Renal cortical epithelial cell (primary cell): ENCODE results near the gene ATF6B. TPM values are rescaled to one million over a fixed set of nuclear protein-coding genes. Genes with fewer than 3 reads are reported as not detected.

Source experiments
- DNase-seq: peaks from one replicate; pipeline ENCODE4 v3.0.0-alpha.2; 2011; ENCODE audit warnings: low read depth
- total RNA-seq: library from RNA; depleted of rRNA; stranded (reverse); fragments of >200 nt; gene quantifications from 2 replicates; pipeline ENCODE4 v1.2.3, GENCODE V29; 2014

Gene ATF6B
- total RNA-seq, 1 donor from 2014 or later = 26.2 TPM

GRCh38 chr6:32131439-32131948 lies 3.4 kb upstream of the ATF6B start:
- no peak for DNase-seq

- DNase-seq = no peak
These were observed 1.4 kb upstream of the ATF6B start for GRCh38 chr6:32129297-32130088.

GRCh38 chr6:32128751-32129296 lies 778 bp upstream of the ATF6B start:
- no peak for DNase-seq

GRCh38 chr6:32127409-32127716 lies 683 bp downstream of the ATF6B start:
- DNase-seq = no peak

- DNase-seq = no peak
These were observed 1.2 kb downstream of the ATF6B start for GRCh38 chr6:32126880-32127279.

GRCh38 chr6:32123681-32124080 lies 4.4 kb downstream of the ATF6B start:
- DNase-seq = no peak

DNA sequence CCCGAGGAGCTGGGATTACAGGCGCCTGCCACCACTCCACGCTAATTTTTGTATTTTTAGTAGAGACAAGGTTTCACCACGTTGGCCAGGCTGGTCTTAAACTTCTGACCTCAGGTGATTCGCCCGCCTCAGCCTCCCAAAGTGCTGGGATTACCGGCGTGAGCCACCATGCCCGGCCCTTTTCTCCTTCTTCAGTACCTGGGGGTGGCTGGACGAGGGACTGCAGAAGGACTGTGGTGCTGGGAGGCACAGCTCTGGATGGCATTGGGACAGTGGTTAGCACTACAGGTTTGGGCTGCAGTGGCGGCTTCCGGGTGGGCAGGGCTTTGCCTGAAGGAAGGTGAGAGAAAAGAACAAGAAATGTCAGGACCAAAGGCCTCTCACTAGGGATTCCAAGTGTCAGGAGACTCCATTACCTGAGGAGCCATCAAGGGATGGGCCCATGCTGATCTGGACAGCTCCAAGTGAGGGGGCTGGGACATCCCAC lies 7.4 kb downstream of the ATF6B start:
- no peak for DNase-seq

- DNase-seq = peak; percentile 75
These were observed 9.0 kb downstream of the ATF6B start for GRCh38 chr6:32118782-32119628.

- DNase-seq = no peak
These were observed 10.6 kb downstream of the ATF6B start for GRCh38 chr6:32117461-32117860.

DNA sequence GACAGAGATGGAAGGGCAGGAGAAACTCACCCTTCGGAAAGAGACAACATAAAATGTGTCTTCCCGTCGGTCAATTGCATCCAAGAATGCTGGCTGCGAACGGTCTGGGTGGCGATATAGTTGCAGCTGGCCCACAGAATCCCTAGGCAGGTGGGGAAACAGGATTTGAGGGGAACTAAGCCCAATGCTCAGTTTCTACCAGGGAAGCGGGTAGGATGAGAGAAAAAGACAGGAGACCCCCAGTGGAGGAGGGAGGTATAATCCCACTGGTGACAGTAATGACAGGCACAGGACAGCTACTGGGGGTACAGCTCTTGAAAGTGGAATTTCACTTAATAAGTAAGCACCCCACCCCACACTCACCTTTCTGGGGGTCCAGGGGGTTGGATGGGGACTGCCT lies 11.4 kb downstream of the ATF6B start:
- DNase-seq = no peak

- no peak for DNase-seq
These were observed 12.4 kb downstream of the ATF6B start for GRCh38 chr6:32115623-32116022.

GRCh38 chr6:32114796-32115195 lies 13.2 kb downstream of the ATF6B start:
- DNase-seq = no peak

DNA sequence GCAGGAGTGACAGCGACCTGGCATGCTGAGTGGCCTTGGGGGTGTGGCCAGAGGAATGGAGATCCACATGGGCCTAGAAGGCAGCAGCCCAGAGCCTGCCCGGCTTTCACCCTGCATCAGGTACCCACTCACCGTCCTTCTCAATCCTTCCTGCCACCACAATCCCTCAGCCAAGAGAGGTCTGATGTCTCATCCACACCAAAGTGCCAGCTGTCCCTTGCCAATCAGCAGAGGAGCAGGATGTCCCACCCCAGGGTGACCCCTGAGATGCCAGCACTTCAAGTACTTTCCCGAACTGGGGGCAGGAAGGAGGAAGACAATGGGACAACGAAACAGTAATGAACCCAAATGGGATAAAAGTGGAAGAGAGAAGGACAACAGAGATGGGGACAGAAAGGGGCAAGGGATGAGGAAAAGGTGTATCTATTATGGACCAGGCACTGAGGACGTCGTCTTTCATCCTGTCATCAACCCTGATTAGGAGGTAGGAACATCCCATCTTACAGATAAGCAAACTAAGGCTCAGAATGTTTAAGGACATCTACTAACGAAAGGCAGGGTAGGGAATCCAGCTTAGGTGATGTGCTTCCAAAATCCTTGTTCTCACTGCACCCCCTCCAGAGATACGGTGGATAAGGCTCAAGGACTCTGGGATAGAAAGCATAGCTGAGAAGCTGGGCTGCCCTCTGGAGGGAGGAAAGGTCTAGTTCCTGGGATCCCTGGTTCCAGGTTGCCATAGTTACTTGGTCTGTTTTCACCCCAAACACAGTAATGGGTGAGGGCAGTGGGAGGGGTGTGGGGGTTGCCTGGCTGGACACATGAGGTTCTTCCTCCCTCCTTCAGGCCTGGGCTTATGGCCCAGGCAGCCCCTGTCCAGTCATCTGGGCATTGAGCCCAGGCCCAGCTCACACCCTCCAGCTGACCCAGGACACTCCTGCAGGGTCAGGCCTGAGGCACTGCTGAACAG lies 14.4 kb downstream of the ATF6B start:
- peak; percentile 87 for DNase-seq

GRCh38 chr6:32112431-32112980 lies 15.5 kb downstream of the ATF6B start:
- no peak for DNase-seq

DNA sequence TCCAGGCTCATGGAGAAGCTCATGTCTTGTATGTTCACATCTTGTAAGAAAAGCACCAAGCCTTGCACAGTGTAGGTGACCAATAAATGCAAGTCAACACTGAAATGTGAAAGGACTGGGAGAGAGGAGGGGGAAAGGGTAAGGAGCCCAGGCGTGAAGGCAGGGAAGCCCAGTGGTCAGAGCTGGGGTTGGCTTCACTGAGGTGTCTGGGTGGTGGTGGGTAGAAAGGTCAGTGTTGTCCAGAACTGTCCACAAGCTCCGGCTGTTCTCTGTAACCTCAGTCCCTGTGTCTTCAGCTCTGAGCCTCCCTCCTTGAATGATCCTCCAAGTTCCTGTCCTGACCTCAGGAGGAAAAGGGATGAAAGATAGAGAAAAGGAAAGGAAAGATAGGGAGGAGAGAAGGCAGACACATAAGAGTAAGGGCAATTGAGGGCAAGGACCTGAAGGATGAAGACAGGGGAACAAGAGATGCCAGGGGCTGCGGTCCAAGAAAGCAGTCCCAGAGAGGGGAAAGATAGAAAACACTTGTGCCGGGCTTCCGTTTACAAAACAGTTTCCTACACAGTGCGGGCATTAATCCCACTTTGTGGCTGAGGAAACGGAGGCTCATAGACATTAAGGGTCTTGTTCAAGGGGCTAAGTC lies 16.5 kb downstream of the ATF6B start:
- DNase-seq = no peak

DNA sequence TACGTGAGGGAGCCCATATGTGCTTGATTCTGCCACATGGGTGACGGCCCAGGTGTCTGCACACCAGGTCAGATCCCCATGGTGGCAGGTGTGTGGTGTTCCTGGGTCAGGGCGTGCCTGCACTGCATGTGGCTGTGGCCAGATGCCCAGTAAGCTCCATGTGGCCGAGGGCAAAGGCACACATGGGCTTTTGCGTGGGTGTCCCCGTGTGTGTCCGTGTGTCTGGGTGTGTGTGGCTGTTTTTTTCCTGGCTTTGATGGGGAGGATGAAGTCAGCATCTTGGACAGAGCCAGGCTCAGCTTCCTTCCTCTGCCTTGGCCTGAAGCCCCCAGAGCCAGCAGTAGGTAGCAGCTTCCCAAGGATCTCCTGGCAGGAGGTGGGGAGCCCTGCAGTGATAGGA lies 17.4 kb downstream of the ATF6B start:
- DNase-seq = no peak

- no peak for DNase-seq
These were observed 18.3 kb downstream of the ATF6B start for GRCh38 chr6:32109765-32110160.

GRCh38 chr6:32109114-32109764 lies 18.8 kb downstream of the ATF6B start, which contains the start of gene TNXB:
Gene TNXB (minus strand): TSS chr6:32109338. CDS start chr6:32098198, 11,140 bp downstream.
- DNase-seq = no peak

DNA sequence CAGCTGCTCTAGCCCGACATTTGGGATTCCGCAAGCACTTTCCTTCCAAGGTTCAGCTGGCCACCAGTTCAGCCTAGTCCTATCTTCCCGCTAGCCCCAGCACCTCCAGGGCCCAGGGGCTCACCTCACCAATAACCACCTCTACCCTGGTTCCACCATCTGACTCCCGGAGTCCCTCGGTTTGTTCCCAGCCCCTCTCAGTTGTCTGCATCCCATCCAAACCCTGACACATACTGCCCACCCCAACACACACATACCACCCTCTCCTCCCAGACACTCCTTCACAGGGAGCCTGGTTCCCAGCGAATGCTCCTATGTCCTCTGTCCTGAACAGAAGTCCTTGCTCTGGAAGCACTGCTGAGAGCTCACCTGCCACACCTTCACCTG lies 19.3 kb downstream of the ATF6B start:
- DNase-seq = no peak

DNA sequence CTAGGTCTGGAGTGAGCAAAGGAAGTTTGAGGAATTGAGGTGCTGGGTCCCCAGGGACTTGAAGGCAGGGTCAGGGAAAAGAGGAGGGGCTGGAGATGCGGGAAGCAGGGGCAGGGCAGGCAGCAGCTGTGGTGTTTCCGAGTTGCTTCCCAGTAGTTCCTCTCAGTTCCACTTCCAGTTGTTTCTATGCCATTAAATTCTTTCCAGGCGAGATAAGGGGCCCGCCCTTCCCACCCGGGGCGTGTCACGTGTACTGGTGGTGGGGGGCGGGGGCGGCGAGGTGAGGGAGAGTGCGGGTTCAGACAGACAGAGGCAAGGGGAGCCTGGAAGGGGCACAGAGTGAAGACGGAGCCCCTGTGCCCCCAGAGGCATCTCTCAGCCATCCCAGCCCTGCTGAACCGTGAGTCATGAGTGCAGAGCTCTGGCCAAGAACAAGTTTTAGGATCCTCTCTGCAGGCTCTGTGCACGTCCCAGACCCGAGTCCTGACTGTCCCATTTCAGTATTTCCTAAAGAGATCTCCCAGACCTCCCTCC lies 19.9 kb downstream of the ATF6B start:
- DNase-seq = no peak
